GM06990 (cell line): ENCODE measurements around the gene MTG2.

ENCODE experiments used
- DNase-seq: peaks from one replicate; pipeline ENCODE4 v3.0.0-alpha.2; 2011; ENCODE audit not compliant: insufficient read length; ENCODE audit errors: extremely low read depth
- H3K27me3 ChIP-seq: replicated peaks from 2 replicates; pipeline ENCODE4 v1.6.0; 2011; ENCODE audit warnings: low read length; ENCODE audit not compliant: control insufficient read depth, insufficient read depth
- H3K36me3 ChIP-seq: 2 replicates; pipeline ENCODE4 v1.5.1; 2011; ENCODE audit warnings: low read length; ENCODE audit not compliant: control insufficient read depth, insufficient read depth
- H3K4me3 ChIP-seq: replicated peaks from 2 replicates; pipeline ENCODE4 v1.5.1; 2011; ENCODE audit warnings: low read depth, mild to moderate bottlenecking, control low read depth, low read length
- CTCF ChIP-seq: IDR thresholded peaks from 2 replicates; pipeline ENCODE4 v1.5.1; 2011; ENCODE audit warnings: low read length, control low read depth, mild to moderate bottlenecking, inconsistent platforms; ENCODE audit not compliant: insufficient read depth, poor library complexity, severe bottlenecking

Gene MTG2

DNA sequence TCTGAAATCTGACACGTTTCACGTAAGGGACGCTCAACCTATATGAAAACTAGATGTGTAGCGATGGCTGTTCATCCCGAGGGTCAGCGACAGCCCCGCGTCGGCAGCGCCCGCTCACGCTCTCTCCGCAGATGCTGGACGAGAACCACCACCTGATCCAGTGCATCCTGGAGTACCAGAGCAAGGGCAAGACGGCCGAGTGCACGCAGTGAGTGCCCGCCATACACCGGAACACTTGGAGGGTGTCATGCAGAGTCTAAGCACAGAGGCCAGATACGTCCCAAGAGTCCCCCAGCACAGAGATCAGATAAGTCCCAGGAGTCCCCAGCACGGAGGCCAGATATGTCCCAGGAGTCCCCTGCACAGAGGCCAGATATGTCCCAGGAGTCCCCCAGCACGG lies 24.3 kb upstream of the MTG2 start:
- H3K36me3 ChIP-seq, result peaks cover 16% of the 10 kb centered on the region
- DNase-seq, result no peak
- no peak for TF ChIP-seq CTCF
- no peak overlapping the region for H3K4me3 ChIP-seq
- H3K27me3 ChIP-seq, result no peaks in the 10 kb centered on the region

GRCh38 chr20:62159052-62159451 lies 23.8 kb upstream of the MTG2 start:
- Histone ChIP-seq H3K27me3 (no peaks in the 10 kb centered on the region), H3K4me3 (no peak overlapping the region), H3K36me3 (peaks cover 18% of the 10 kb centered on the region)
- DNase-seq, result no peak
- TF ChIP-seq CTCF, result no peak

- no peak for TF ChIP-seq CTCF
- H3K27me3 ChIP-seq, result no peaks in the 10 kb centered on the region
- H3K36me3 ChIP-seq, result peaks cover 19% of the 10 kb centered on the region
- peak overlapping the region; percentile 21; the same call in 1 of the 2 replicates for H3K4me3 ChIP-seq
- DNase-seq, result no peak
These were observed 23.0 kb upstream of the MTG2 start for GRCh38 chr20:62159839-62160238.

GRCh38 chr20:62160253-62160652 lies 22.6 kb upstream of the MTG2 start:
- Histone ChIP-seq H3K4me3 (no peak overlapping the region), H3K27me3 (no peaks in the 10 kb centered on the region), H3K36me3 (peaks cover 22% of the 10 kb centered on the region)
- no peak for TF ChIP-seq CTCF
- DNase-seq, result no peak

- Histone ChIP-seq H3K4me3 (no peak overlapping the region), H3K27me3 (no peaks in the 10 kb centered on the region), H3K36me3 (peaks cover 26% of the 10 kb centered on the region)
- TF ChIP-seq CTCF, result no peak
- no peak for DNase-seq
These were observed 22.0 kb upstream of the MTG2 start for GRCh38 chr20:62160876-62161275.

DNA sequence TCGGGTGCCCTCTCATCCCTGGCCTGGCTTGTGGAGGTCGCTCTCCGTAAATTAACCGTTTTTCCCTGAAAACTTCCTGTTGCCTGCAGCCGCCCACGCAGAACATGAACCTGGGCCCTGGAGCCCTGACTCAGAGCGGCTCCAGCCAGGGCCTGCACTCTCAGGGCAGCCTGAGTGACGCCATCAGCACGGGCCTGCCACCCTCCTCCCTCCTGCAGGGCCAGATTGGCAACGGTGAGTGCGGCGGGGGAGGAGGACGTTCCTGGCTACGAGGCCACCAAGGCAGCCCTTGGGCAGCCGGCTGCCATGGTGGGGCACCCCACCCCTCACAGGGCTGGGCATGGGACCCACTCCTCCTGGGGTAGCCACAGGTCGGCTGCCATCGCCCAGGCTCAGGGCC lies 21.5 kb upstream of the MTG2 start:
- TF ChIP-seq CTCF, result no peak
- no peak for DNase-seq
- Histone ChIP-seq H3K4me3 (no peak overlapping the region), H3K27me3 (no peaks in the 10 kb centered on the region), H3K36me3 (peaks cover 30% of the 10 kb centered on the region)
